Skin of body (tissue), 2 donors: ENCODE measurements around the gene MYO7B. TPM values are rescaled to one million over a fixed set of nuclear protein-coding genes. Genes with fewer than 3 reads are reported as not detected.

ENCODE experiments used
- DNase-seq: peaks from one replicate; lab custom pipeline; 2025; lab: John Stamatoyannopoulos, UW
- total RNA-seq: library from RNA; depleted of rRNA; stranded (reverse); fragments of >200 nt; gene quantifications from one replicate; pipeline ENCODE4 v1.2.3, GENCODE V29; 2014

Gene MYO7B
- total RNA-seq, 1 donor from 2014 or later = 0.49 TPM

DNA sequence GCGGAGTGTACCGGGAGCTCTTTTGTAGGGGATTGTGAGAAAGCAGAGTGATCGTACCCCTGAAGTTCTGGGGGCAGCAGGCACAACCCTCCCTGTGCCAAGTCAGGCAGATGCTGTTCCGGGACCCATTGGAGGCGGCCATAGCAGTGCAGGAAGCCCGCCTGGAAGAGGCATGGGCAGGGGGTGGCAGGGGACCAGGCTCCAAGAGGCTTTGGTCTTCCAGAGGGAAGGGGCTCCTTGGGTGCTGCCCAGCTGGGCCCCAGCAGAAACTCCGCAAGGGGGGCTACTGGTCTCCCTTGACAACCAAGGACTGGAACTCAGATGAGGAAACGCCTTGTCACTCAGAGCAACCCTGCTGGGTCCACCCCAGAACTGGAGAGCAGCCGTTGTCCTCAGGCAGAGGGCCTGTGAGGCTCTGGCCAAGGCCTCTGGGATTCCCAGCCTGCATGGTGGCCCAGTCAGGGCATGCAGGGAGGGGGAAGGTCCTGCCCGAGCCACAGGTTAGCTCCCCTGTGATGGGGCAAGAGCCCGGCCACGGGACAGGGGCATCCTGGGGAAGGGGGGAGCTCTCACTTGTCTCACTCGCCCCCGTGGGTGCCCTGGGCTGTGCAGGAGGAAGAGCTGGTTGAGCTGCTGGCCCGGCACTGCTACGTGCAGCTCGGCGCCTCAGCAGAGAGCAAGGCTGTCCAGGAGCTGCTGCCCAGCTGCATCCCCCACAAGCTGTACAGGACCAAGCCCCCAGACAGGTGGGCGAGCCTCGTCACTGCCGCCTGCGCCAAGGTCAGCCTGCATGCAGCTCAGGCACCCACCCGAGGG lies 89.5 kb downstream of the MYO7B start:
- DNase-seq = no peak

GRCh38 chr2:127625572-127625951 lies 90.1 kb downstream of the MYO7B start:
- DNase-seq = no peak

DNA sequence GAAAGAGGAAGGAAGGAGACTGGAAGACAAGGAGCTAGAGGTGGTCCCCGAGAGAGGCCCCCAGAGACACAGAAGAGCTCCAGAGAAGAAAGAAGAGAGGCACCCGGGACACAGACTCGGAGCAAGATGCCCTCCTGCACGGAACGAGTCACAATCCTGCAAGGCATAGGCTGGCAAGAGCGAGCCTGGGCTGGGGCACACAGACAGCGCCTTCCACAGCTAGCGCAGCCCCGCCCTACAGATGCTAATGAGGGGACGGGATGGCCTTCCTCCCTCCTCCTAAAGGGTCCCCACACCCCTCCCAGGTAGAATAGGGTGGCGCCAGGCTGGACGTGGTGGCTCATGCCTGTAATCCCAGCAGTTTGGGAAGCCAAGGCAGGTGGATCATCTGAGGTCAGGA lies 90.7 kb downstream of the MYO7B start:
- no peak for DNase-seq

GRCh38 chr2:127626917-127627739 lies 91.6 kb downstream of the MYO7B start:
- no peak for DNase-seq

GRCh38 chr2:127627740-127628571 lies 92.5 kb downstream of the MYO7B start:
- DNase-seq = no peak

- DNase-seq = no peak
Measured at GRCh38 chr2:127628767-127629614, 93.5 kb downstream of the MYO7B start.

GRCh38 chr2:127629637-127630036 lies 94.2 kb downstream of the MYO7B start:
- DNase-seq = no peak

DNA sequence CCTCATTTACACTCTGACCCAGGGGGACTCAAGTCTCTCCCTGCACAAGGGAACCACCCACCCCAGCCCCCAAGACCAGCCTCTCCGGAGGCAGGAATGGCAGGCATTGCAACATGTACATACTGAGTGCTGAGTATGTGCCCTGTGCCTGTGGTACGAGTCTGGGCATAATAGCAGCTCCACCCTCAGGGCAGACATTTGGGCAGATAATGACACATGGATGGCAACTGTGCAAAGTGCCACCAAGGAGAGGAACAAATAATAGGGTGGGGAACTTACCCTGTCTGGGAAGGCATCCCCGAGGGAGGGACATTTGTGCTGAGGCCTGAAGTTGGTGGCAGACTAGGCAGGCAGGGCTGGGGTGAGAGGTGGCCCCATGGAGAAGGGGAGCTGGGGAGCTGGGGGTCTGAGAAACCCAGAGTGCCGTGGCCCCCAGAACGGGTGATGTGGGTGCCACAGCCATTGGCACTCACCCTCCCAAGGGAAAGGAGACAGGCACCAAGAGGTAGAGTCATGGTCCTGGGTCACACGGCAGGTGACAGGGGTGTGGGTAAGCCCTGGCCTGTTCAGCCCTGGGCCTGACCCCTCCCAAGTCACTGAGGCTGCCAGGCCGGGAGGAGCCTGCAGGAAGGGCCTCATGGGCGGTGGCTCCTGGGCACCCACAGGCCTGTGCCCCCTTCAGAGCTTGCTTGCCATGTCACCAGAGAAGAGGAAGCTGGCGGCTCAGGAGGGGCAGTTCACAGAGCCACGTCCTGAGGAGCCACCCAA lies 94.8 kb downstream of the MYO7B start:
- no peak for DNase-seq

GRCh38 chr2:127630864-127631540 lies 95.5 kb downstream of the MYO7B start:
- no peak for DNase-seq

- no peak for DNase-seq
Measured at GRCh38 chr2:127631541-127631996, 96.1 kb downstream of the MYO7B start.

- no peak for DNase-seq
Measured at GRCh38 chr2:127631997-127632581, 96.6 kb downstream of the MYO7B start.

DNA sequence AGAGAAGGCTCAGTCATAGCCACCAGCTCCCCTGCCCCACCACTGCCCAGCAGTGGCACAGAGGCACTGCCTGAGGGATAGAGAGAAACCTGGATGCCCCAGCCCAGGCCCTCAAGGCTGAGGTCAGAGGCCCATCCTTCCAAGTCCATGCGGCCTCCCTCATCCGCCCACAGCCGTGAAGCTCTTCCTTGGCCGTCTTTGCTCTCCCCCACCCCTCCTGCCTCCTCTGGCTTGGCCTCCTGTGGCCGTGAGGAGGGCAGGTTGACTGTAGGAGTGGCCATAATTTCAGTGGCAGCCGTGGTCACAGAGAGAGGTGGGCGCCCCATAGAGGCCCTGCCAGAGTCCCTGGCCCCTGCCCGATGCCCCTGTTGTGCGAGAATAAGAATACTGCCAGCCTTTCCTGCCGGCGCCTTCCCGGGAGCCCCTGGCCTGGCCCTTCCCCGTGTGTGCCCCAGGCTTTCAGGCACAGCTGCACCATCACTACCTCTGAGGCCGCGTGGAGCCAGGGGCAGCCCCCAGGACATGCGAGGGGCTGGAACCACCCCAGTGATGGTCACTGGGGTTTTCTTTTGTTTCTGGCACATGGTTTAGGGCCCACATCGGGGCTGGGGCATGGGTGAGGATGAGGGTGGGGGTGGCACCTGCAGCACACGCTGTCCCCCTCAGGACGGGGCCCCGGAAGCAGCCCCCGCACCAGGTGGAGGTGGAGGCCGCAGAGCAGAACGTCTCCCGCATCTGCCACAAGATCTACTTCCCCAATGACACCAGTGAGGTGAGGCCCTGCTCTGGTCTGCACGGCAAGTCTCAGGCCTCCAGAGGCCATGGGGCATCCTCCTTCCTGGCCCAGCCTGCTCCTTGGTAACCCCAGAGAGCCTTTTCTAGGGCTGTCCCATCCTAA lies 97.4 kb downstream of the MYO7B start:
- DNase-seq = no peak

DNA sequence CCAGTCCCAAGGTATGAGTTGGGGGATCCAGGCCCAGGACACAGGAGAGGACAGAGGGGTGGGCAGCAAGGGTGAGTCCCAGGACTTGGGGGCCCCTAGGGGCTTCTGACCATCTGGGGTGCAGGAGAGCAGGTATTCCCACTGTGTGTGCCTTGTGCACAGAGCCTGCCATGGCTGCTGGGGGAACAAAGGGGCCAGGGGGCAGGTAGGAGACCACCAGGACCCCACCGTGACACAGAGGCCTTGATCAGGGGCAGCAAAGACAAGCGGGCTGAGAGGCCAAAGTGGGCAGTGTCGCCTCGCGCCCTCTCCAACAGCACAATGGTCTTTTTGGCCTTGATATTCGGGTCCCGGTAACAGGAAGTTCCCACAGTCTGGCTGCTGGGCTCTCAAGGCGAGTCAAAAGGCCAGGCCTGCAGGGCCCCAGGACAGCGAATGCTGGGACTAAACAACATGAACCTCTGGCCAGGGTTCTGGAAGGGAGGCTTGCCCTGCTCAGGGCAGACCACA lies 98.1 kb downstream of the MYO7B start:
- no peak for DNase-seq

GRCh38 chr2:127634066-127634617 lies 98.7 kb downstream of the MYO7B start:
- DNase-seq = no peak

DNA sequence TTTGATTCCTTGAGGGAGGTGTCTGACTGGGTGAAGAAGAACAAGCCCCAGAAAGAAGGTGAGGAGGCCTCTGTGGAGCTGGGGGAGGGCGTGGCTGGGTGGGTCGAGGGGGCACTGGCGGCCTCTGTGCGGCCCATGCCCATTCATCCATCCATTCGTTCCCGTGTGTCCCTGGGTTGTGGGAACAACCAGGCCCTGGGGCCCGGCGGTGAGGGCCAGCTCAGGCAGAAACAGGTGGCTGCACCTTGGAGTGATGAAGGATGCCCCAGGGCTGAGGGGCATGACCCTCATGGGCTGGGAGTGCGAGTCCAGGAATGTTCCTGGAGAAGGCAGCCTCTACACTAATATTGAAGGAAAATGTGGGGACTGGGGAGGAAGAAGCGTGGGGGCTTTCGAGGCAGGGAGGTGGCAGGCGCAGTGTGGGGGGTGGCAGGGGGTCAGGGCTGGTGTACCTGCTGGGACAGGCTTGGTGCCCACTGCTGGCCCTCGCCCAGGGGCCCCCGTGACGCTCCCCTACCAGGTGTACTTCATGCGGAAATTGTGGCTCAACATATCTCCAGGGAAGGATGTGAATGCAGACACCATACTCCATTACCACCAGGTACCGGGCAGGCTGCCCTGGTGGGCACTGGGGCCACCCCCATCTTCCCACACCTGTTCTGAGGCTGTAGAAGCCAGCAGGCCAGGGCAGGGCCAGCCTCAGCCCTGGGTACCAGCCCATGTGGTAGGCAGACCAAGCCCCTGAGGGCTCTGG lies 99.3 kb downstream of the MYO7B start:
- no peak for DNase-seq

GRCh38 chr2:127635380-127636237 lies 100.1 kb downstream of the MYO7B start:
- DNase-seq = no peak
